ENCODE measurements around the gene UBE2E2.

Gene UBE2E2

GRCh38 chr3:23549148-23549910 lies 346.2 kb downstream of the UBE2E2 start:
- no peak for DNase-seq

GRCh38 chr3:23550402-23550801 lies 347.3 kb downstream of the UBE2E2 start:
- DNase-seq: no peak

- DNase-seq: no peak
Observed at GRCh38 chr3:23552506-23552905, 349.4 kb downstream of the UBE2E2 start.

- DNase-seq: no peak
Observed at GRCh38 chr3:23553353-23553752, 350.2 kb downstream of the UBE2E2 start.

GRCh38 chr3:23565041-23565775 lies 362.1 kb downstream of the UBE2E2 start:
- no peak for DNase-seq

- DNase-seq: no peak
Observed at GRCh38 chr3:23566499-23566898, 363.4 kb downstream of the UBE2E2 start.

- DNase-seq: no peak
Observed at GRCh38 chr3:23567917-23568316, 364.8 kb downstream of the UBE2E2 start.

GRCh38 chr3:23573827-23574226 lies 370.7 kb downstream of the UBE2E2 start:
- DNase-seq: no peak

GRCh38 chr3:23574822-23575315 lies 371.7 kb downstream of the UBE2E2 start:
- no peak for DNase-seq

GRCh38 chr3:23575697-23576096 lies 372.6 kb downstream of the UBE2E2 start:
- no peak for DNase-seq

GRCh38 chr3:23576379-23576959 lies 373.3 kb downstream of the UBE2E2 start:
- DNase-seq: no peak

GRCh38 chr3:23580096-23580713 lies 377.1 kb downstream of the UBE2E2 start:
- DNase-seq: no peak

GRCh38 chr3:23583980-23584740 lies 381.0 kb downstream of the UBE2E2 start:
- no peak for DNase-seq

- DNase-seq: no peak
Observed at GRCh38 chr3:23587513-23587912, 384.4 kb downstream of the UBE2E2 start.

GRCh38 chr3:23588547-23588946 lies 385.4 kb downstream of the UBE2E2 start:
- no peak for DNase-seq

GRCh38 chr3:23589602-23590001 lies 386.5 kb downstream of the UBE2E2 start:
- no peak for DNase-seq

- no peak for DNase-seq
Observed at GRCh38 chr3:23590424-23591273, 387.5 kb downstream of the UBE2E2 start.

- DNase-seq: no peak
Observed at GRCh38 chr3:23591374-23591773, 388.2 kb downstream of the UBE2E2 start.

- DNase-seq: no peak
Observed at GRCh38 chr3:23592961-23593931, 390.1 kb downstream of the UBE2E2 start.

GRCh38 chr3:23594066-23594465 lies 390.9 kb downstream of the UBE2E2 start:
- DNase-seq: no peak
